Measurements from ENCODE around the gene MED15. TPM values are rescaled to one million over a fixed set of nuclear protein-coding genes. Genes with fewer than 3 reads are reported as not detected.
"Not testable (repeated sequence)": the region's sequence is repeated elsewhere in the genome, so short reads cannot be mapped to it uniquely, and the experiment has no call there.

Gene MED15
- total RNA-seq, 1 donor from 2014 or later = 104 TPM

- Mint-ChIP-seq H3K36me3 (ENCODE audit: unreplicated experiment) (no peaks in the 10 kb centered on the region), H3K9me3 (ENCODE audit: unreplicated experiment) (no peaks in the 10 kb centered on the region), H3K4me3 (ENCODE audit: unreplicated experiment) (peak overlapping the region; percentile 90), H3K4me1 (ENCODE audit: unreplicated experiment) (peaks cover 49% of the 10 kb centered on the region), H3K27ac (ENCODE audit: unreplicated experiment) (peak overlapping the region; percentile 97), H3K27me3 (ENCODE audit: unreplicated experiment) (no peaks in the 10 kb centered on the region)
- DNase-seq (ENCODE audit: extremely low spot score, unreplicated experiment) = no peak
- no peak for TF ChIP-seq CTCF (IDR thresholded peaks at IDR 0.05)
These were observed 712 bp upstream of the MED15 start for GRCh38 chr22:20506543-20507252.

GRCh38 chr22:20508067-20508755 is 801 bp downstream of the MED15 start:
- not testable (repeated sequence) for H3K27me3 Mint-ChIP-seq (ENCODE audit: unreplicated experiment); H3K9me3 Mint-ChIP-seq (ENCODE audit: unreplicated experiment); H3K36me3 Mint-ChIP-seq (ENCODE audit: unreplicated experiment); DNase-seq (ENCODE audit: extremely low spot score, unreplicated experiment)
- Mint-ChIP-seq H3K4me1 (ENCODE audit: unreplicated experiment) (peaks cover 55% of the 10 kb centered on the region), H3K27ac (ENCODE audit: unreplicated experiment) (peak overlapping the region; percentile 97), H3K4me3 (ENCODE audit: unreplicated experiment) (peak overlapping the region; percentile 90)

GRCh38 chr22:20508815-20509271 is 1.4 kb downstream of the MED15 start:
- H3K4me3 Mint-ChIP-seq (ENCODE audit: unreplicated experiment) = peak overlapping the region; percentile 90
- DNase-seq (ENCODE audit: extremely low spot score, unreplicated experiment) = no peak
- no peaks in the 10 kb centered on the region for H3K36me3 Mint-ChIP-seq (ENCODE audit: unreplicated experiment)
- TF ChIP-seq CTCF (IDR thresholded peaks at IDR 0.05) = no peak
- peak overlapping the region; percentile 97 for H3K27ac Mint-ChIP-seq (ENCODE audit: unreplicated experiment)
- peaks cover 53% of the 10 kb centered on the region for H3K4me1 Mint-ChIP-seq (ENCODE audit: unreplicated experiment)
- H3K9me3 Mint-ChIP-seq (ENCODE audit: unreplicated experiment) = no peaks in the 10 kb centered on the region
- no peaks in the 10 kb centered on the region for H3K27me3 Mint-ChIP-seq (ENCODE audit: unreplicated experiment)

- H3K27ac Mint-ChIP-seq (ENCODE audit: unreplicated experiment) = peak overlapping the region; percentile 97
- no peaks in the 10 kb centered on the region for H3K9me3 Mint-ChIP-seq (ENCODE audit: unreplicated experiment)
- peaks cover 4% of the 10 kb centered on the region for H3K36me3 Mint-ChIP-seq (ENCODE audit: unreplicated experiment)
- no peak for DNase-seq (ENCODE audit: extremely low spot score, unreplicated experiment)
- no peaks in the 10 kb centered on the region for H3K27me3 Mint-ChIP-seq (ENCODE audit: unreplicated experiment)
- H3K4me1 Mint-ChIP-seq (ENCODE audit: unreplicated experiment) = peaks cover 52% of the 10 kb centered on the region
- H3K4me3 Mint-ChIP-seq (ENCODE audit: unreplicated experiment) = peak overlapping the region; percentile 90
- no peak for TF ChIP-seq CTCF (IDR thresholded peaks at IDR 0.05)
These were observed 2.1 kb downstream of the MED15 start for GRCh38 chr22:20509344-20510047.

GRCh38 chr22:20510811-20511577 is 3.6 kb downstream of the MED15 start:
- Mint-ChIP-seq H3K9me3 (ENCODE audit: unreplicated experiment) (no peaks in the 10 kb centered on the region), H3K27me3 (ENCODE audit: unreplicated experiment) (no peaks in the 10 kb centered on the region), H3K27ac (ENCODE audit: unreplicated experiment) (peak overlapping the region; percentile 97), H3K4me1 (ENCODE audit: unreplicated experiment) (peaks cover 61% of the 10 kb centered on the region), H3K4me3 (ENCODE audit: unreplicated experiment) (peak overlapping the region; percentile 19), H3K36me3 (ENCODE audit: unreplicated experiment) (peaks cover 4% of the 10 kb centered on the region)
- DNase-seq (ENCODE audit: extremely low spot score, unreplicated experiment) = no peak
- no peak for TF ChIP-seq CTCF (IDR thresholded peaks at IDR 0.05)

All from osteocyte (in vitro differentiated cells).